GM23338 (cell line): Measurements from ENCODE around the gene GRIN2A. TPM values are rescaled to one million over a fixed set of nuclear protein-coding genes. Genes with fewer than 3 reads are reported as not detected.

Source experiments
- ATAC-seq: fragments of 200-7000 bp; cut with Tn5 transposase; 3 replicates; pipeline ENCODE4 v1.9.1; 2020
- DNase-seq: peaks from one replicate; pipeline ENCODE4 v3.0.0-alpha.2; 2015; ENCODE audit warnings: low spot score
- H2AFZ ChIP-seq: fragments of 200-600 bp; sonication (generic); 2 replicates; pipeline ENCODE4 v1.8.0; 2016; ENCODE audit warnings: antibody characterized with exemption, mild to moderate bottlenecking, moderate library complexity
- H3F3A ChIP-seq: fragments of 200-600 bp; sonication (generic); replicated peaks from 2 replicates; pipeline ENCODE4 v1.8.0; 2017; ENCODE audit warnings: antibody characterized with exemption, mixed run types, low read depth
- H3K27ac ChIP-seq: fragments of 200-600 bp; sonication (generic); 2 replicates; pipeline ENCODE4 v1.6.1; 2016; ENCODE audit warnings: low read depth
- H3K27me3 ChIP-seq: fragments of 200-600 bp; sonication (generic); 2 replicates; pipeline ENCODE4 v1.8.0; 2016; ENCODE audit warnings: mild to moderate bottlenecking, mixed run types, moderate library complexity; ENCODE audit not compliant: insufficient read depth
- H3K36me3 ChIP-seq: fragments of 200-600 bp; sonication (generic); 2 replicates; pipeline ENCODE4 v1.8.0; 2016; ENCODE audit warnings: mild to moderate bottlenecking; ENCODE audit not compliant: insufficient read depth
- H3K4me1 ChIP-seq: fragments of 200-600 bp; sonication (generic); 2 replicates; pipeline ENCODE4 v1.8.0; 2016; ENCODE audit warnings: mild to moderate bottlenecking, moderate library complexity; ENCODE audit not compliant: insufficient read depth
- H3K4me2 ChIP-seq: fragments of 200-600 bp; sonication (generic); 2 replicates; pipeline ENCODE4 v1.7.1; 2017; ENCODE audit warnings: mixed run types
- H3K4me3 ChIP-seq: fragments of 200-600 bp; sonication (generic); 2 replicates; pipeline ENCODE4 v1.6.1; 2016; ENCODE audit warnings: mixed run types
- H3K79me2 ChIP-seq: fragments of 200-600 bp; sonication (generic); replicated peaks from 2 replicates; pipeline ENCODE4 v1.8.0; 2017; ENCODE audit warnings: mild to moderate bottlenecking; ENCODE audit not compliant: insufficient read depth
- H3K9me2 ChIP-seq: fragments of 200-600 bp; sonication (generic); 2 replicates; pipeline ENCODE4 v1.8.0; 2017; ENCODE audit not compliant: insufficient read depth
- H4K20me1 ChIP-seq: fragments of 200-600 bp; sonication (generic); replicated peaks from 2 replicates; pipeline ENCODE4 v1.8.0; 2017; ENCODE audit warnings: mild to moderate bottlenecking; ENCODE audit not compliant: insufficient read depth
- H3K27ac Mint-ChIP-seq: 2 replicates; pipeline ENCODE4 v1.8.0; 2020; ENCODE audit warnings: inconsistent platforms, mild to moderate bottlenecking, moderate library complexity, mixed read lengths
- H3K27me3 Mint-ChIP-seq: 3 replicates; pipeline ENCODE4 v1.8.0; 2022; ENCODE audit warnings: low read depth, mild to moderate bottlenecking, moderate library complexity, mixed read lengths, inconsistent platforms; ENCODE audit not compliant: insufficient read depth, poor library complexity
- H3K36me3 Mint-ChIP-seq: 3 replicates; pipeline ENCODE4 v1.8.0; 2021; ENCODE audit warnings: low read depth, mild to moderate bottlenecking, inconsistent platforms, moderate library complexity, mixed read lengths
- H3K4me1 Mint-ChIP-seq: 3 replicates; pipeline ENCODE4 v1.8.0; 2020; ENCODE audit warnings: mild to moderate bottlenecking, inconsistent platforms, mixed read lengths
- H3K4me3 Mint-ChIP-seq: 3 replicates; pipeline ENCODE4 v1.8.0; 2021; ENCODE audit warnings: moderate library complexity, mild to moderate bottlenecking, inconsistent platforms, mixed read lengths
- H3K9me3 Mint-ChIP-seq: 3 replicates; pipeline ENCODE4 v1.8.0; 2020; ENCODE audit warnings: moderate library complexity, mild to moderate bottlenecking, inconsistent platforms, mixed read lengths
- CREB1 ChIP-seq: fragments of 250-450 bp; sonication (Bioruptor Pico); IDR thresholded peaks from 2 replicates; pipeline ENCODE4 v1.5.0; 2020; ENCODE audit warnings: low read depth, mild to moderate bottlenecking, moderate library complexity
- CTCF ChIP-seq, 2 experiments: fragments of 200-600 bp in 1 of 2; sonication (generic) in 1 of 2; conservative IDR thresholded peaks; 2 replicates each; pipeline versions ENCODE4 v1.5.1 to v1.6.1; 2016 to 2017; ENCODE audit warnings: antibody characterized with exemption in 2 of 2, low read depth in 2 of 2, mild to moderate bottlenecking in 2 of 2, moderate library complexity in 1 of 2
- ETS1 ChIP-seq: IDR thresholded peaks from 2 replicates; pipeline ENCODE4 v1.6.1; 2016; ENCODE audit warnings: antibody characterized with exemption
- EZH2 ChIP-seq: fragments of 200-600 bp; sonication (generic); IDR thresholded peaks from one replicate; pipeline ENCODE4 v1.8.0; 2017; ENCODE audit warnings: antibody characterized with exemption, mild to moderate bottlenecking, low read depth; ENCODE audit not compliant: unreplicated experiment
- EZH2phosphoT487 ChIP-seq: fragments of 200-600 bp; sonication (generic); IDR thresholded peaks from one replicate; pipeline ENCODE4 v1.8.1; 2018; ENCODE audit warnings: antibody characterized with exemption; ENCODE audit not compliant: unreplicated experiment
- JUNB ChIP-seq: IDR thresholded peaks from one replicate; pipeline ENCODE4 v1.6.1; 2016; ENCODE audit warnings: antibody characterized with exemption; ENCODE audit not compliant: unreplicated experiment
- POLR2AphosphoS5 ChIP-seq: IDR thresholded peaks from 2 replicates; pipeline ENCODE4 v1.6.1; 2016; ENCODE audit warnings: antibody characterized with exemption, low read depth
- ZNF114 ChIP-seq: fragments of 250-450 bp; sonication (Bioruptor Pico); IDR thresholded peaks from 2 replicates; pipeline ENCODE4 v1.5.0; 2020; ENCODE audit warnings: mild to moderate bottlenecking, moderate library complexity
- ZNF331 ChIP-seq: fragments of 250-450 bp; sonication (Bioruptor Pico); IDR thresholded peaks from 2 replicates; pipeline ENCODE4 v1.5.0; 2020; ENCODE audit warnings: low read depth, mild to moderate bottlenecking, moderate library complexity
- polyA plus RNA-seq: library from polyadenylated mRNA; unstranded; fragments of >200 nt; fragmentation: Nextera tagmentation; extraction: Ambion mirVana; gene quantifications from 2 replicates; pipeline ENCODE4 v1.2.1, GENCODE V29; 2016
- total RNA-seq: library from RNA; depleted of rRNA; stranded (reverse); fragments of >200 nt; shearing (Covaris generic); gene quantifications from 2 replicates; pipeline ENCODE4 v1.2.3, GENCODE V29; 2014

Gene GRIN2A
- total and polyA plus RNA-seq, 2 experiments from 2014 or later = 0.89 to 5.1 TPM

GRCh38 chr16:10070591-10070990, 111.6 kb downstream of the GRIN2A start (continued):
- no peak for TF ChIP-seq CTCF (conservative IDR thresholded peaks at IDR 0.05; ENCODE audit: low read depth in 2 of 2)
- no peak for TF ChIP-seq ETS1
- no peak for TF ChIP-seq ZNF114 (CRISPR knock-in tag)
- no peak for TF ChIP-seq POLR2AphosphoS5
- TF ChIP-seq CREB1 (CRISPR knock-in tag) = no peak
- TF ChIP-seq JUNB = no peak
- TF ChIP-seq EZH2 = no peak

GRCh38 chr16:10069374-10069773, 112.9 kb downstream of the GRIN2A start:
- H3F3A ChIP-seq = no peaks in the 10 kb centered on the region
- no peak overlapping the region for H3K27ac ChIP-seq
- DNase-seq = no peak
- no peak overlapping the region for H3K27ac Mint-ChIP-seq
- peaks cover 12% of the 10 kb centered on the region for H3K27me3 Mint-ChIP-seq
- H3K4me3 ChIP-seq = no peak overlapping the region
- H3K36me3 Mint-ChIP-seq = no peaks in the 10 kb centered on the region; the same call in 2 of the 3 replicates
- no peaks in the 10 kb centered on the region for H3K79me2 ChIP-seq
- no peaks in the 10 kb centered on the region for H4K20me1 ChIP-seq
- H3K4me3 Mint-ChIP-seq = no peak overlapping the region
- no peak overlapping the region for H2AFZ ChIP-seq
- no peak overlapping the region for H3K4me2 ChIP-seq
- H3K9me3 Mint-ChIP-seq = no peaks in the 10 kb centered on the region
- H3K9me2 ChIP-seq = peaks cover 5% of the 10 kb centered on the region; the same call in 1 of the 2 replicates
- peaks cover 3% of the 10 kb centered on the region; the same call in 2 of the 3 replicates for H3K4me1 Mint-ChIP-seq
- H3K4me1 ChIP-seq = no peaks in the 10 kb centered on the region
- ATAC-seq = no peak
- no peaks in the 10 kb centered on the region for H3K27me3 ChIP-seq
- H3K36me3 ChIP-seq = no peaks in the 10 kb centered on the region
- no peak for TF ChIP-seq CREB1 (CRISPR knock-in tag)
- no peak for TF ChIP-seq ZNF331
- no peak for TF ChIP-seq CTCF (conservative IDR thresholded peaks at IDR 0.05; ENCODE audit: low read depth in 2 of 2)
- TF ChIP-seq ZNF114 (CRISPR knock-in tag) = no peak
- no peak for TF ChIP-seq EZH2phosphoT487
